GM12801 (cell line): ENCODE results near the gene TMED5.

Experiments
- TF ChIP-seq, protein P1 (sequence below): IDR thresholded peaks from one replicate; pipeline ENCODE4 v1.5.1; 2011; ENCODE audit warnings: control low read depth; ENCODE audit not compliant: insufficient read length; ENCODE audit errors: extremely low read depth

The TMED5 gene

GRCh38 chr1:93179886-93180722, at the start of gene TMED5:
TSS of gene TMED5 (minus strand) at chr1:93180413. CDS start at chr1:93180242, 171 bp downstream.
- TF ChIP-seq, protein P1, sequence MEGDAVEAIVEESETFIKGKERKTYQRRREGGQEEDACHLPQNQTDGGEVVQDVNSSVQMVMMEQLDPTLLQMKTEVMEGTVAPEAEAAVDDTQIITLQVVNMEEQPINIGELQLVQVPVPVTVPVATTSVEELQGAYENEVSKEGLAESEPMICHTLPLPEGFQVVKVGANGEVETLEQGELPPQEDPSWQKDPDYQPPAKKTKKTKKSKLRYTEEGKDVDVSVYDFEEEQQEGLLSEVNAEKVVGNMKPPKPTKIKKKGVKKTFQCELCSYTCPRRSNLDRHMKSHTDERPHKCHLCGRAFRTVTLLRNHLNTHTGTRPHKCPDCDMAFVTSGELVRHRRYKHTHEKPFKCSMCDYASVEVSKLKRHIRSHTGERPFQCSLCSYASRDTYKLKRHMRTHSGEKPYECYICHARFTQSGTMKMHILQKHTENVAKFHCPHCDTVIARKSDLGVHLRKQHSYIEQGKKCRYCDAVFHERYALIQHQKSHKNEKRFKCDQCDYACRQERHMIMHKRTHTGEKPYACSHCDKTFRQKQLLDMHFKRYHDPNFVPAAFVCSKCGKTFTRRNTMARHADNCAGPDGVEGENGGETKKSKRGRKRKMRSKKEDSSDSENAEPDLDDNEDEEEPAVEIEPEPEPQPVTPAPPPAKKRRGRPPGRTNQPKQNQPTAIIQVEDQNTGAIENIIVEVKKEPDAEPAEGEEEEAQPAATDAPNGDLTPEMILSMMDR = no peak

DNA sequence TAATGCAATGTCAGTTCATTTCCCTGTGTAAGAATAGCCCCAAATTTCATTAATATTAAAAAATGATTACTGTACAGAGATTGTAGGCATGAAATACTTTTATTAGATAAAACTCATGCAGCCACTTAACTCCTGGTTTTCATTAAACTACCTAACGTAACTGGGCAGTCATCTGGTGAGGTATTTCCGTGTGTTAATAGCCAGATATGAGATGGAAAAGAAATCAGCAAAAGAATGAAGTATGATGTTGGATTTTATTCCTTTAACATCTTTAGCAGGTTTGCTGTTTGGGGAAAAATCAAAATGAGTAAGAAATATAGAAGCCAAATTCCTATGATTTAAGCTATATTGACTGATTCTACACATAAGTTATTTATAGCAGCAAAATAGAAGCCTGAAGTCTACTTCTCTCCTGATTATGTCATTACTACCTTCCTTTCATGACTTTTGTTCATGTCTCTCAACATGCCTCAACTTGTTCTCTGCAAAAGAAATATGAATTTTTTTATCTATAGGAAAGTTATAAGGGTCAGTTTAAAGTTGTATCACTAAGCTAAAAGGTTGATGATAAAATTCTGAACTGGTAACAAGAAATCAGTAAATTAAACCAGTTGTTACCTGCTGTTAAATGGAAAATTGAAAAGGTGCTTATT, 42.9 kb upstream of the TMED5 start:
- TF ChIP-seq, protein P1 = no peak

DNA sequence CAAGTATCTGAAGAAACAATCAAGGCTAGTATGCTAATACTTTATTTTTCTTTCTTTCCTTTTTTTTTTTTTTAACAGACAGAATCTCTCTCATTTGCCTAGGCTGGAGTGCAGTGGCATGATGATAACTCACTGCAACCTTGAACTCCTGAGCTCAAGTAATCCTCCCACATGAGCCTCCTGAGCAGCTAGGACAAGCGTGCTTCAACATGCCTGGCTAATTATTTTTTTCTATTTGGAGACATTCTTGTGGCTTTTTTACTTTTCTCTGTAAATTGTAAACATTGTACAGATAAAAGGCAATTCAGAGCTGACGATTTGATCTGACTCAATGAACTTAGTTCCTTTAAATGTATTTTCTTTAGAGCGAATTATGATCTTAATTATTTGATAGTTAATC, 41.7 kb upstream of the TMED5 start:
- TF ChIP-seq, protein P1 = no peak

DNA sequence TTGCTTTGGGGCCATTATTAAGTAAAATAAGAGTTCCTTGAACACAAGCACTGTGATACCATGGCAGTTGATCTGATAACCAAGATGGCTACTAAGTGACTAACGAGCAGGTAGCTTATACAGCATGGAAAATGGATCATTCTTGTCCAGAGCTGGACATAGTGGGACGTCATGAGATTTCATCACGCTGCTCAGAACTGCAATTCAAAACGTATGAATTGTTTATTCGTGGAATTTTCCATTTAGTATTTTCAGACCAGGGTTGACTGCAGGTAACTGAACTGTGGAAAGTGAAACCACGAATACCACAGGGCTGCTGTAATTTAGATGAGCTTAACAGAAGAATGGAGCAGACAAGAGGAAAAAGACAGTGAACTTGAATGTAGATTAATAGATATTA, 39.2 kb upstream of the TMED5 start:
- TF ChIP-seq, protein P1 = no peak

GRCh38 chr1:93215322-93215721, 35.1 kb upstream of the TMED5 start:
- TF ChIP-seq, protein P1 = no peak

GRCh38 chr1:93207211-93207610, 27.0 kb upstream of the TMED5 start:
- TF ChIP-seq, protein P1 = no peak

DNA sequence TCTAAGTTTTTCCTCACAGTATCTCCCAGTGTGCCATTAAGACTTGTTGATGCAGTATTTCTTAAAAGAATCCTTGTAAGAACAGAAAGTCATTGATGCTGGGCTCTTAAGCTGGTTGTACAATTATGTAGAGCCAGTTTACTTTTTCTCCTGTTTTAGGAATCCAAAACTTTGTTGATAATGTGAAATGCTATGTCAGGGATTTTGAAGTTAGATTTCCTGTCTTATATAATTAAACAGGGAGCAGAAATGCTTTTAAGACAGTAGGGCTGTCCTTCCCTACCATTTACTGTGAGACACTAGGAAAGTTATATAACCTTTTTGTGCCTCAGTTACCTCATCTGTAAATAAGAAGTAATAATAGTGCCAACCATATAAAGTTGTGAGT, 26.3 kb upstream of the TMED5 start:
- TF ChIP-seq, protein P1 = no peak
